ENCODE measurements around the gene PNCK.
"Not testable (repeated sequence)": the region's sequence is repeated elsewhere in the genome, so short reads cannot be mapped to it uniquely, and the experiment has no call there.

The PNCK gene

DNA sequence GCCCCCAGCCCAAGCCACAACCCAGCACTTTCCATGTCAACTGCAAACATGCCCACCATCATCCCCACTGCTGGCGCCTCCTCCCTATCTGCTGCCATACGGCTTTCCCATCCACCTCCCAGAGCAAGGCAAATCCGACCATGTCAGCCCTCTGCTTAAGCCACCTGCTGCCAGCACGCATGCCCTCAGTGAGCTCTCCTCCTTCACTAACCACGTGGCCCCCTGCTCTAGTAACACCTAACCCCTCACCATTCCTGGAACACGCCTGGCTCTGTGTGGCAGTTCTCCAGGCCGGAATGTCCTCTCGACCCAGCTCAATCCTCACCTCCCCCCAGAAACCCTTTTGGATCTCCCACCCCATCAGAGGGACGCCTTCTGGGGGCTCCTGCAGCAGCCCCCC, 33.2 kb upstream of the PNCK start:
- Histone ChIP-seq H3K27me3 (ENCODE audit: control insufficient read depth in 2 of 2, insufficient read depth in 2 of 2, low read length in 2 of 2) (no peaks in the 10 kb centered on the region), H3K9me3 (ENCODE audit: control insufficient read depth in 2 of 2, low read length in 2 of 2) (no peaks in the 10 kb centered on the region), H3K4me1 (ENCODE audit: control insufficient read depth in 2 of 2, insufficient read depth in 2 of 2, low read length in 2 of 2) (peaks cover 14 to 20% of the 10 kb centered on the region in 2 donors), H3K27ac (ENCODE audit: low read depth in 2 of 2, low read length in 2 of 2) (no peak overlapping the region), H3K9ac (ENCODE audit: low read depth in 1 of 2, low read length in 2 of 2) (no peak overlapping the region), H3K4me3 (ENCODE audit: low read length in 2 of 2) (no peak overlapping the region), H3K36me3 (ENCODE audit: control insufficient read depth in 2 of 2, insufficient read depth in 2 of 2, low read length in 2 of 2) (peaks cover under 1 to 15% of the 10 kb centered on the region in 2 donors)

DNA sequence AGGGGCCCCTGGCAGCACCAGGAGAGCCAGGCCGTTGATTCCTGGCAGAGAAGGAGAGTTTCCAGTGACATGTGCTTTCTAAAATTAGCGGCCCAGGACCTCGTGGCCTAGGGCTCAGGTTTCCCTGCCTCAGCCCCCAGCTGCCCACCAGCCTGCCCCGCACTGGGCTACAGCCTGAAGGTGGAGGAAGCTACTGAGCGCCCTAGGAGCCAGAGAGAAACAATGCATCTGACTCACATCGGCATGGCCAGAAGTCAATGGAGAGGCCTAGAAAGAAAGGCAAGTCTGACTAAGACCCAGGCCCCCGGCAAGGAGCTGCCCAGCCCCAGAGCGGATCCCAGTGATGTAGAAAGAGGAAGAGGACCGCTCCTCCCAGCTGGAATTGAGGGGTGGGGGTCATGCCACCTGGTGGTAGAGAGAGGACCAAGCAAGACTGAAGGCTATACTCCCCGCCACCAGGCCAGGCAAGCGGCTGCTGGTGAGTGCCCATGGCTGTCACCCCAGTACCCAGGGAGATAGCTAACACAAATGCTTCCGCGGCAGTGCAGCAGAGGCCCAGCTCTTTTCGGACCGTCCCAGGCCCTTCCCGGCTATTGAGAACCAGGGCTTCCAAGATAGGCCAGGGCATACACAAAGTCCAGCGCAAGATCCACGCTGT, 31.9 kb upstream of the PNCK start:
- Histone ChIP-seq H3K4me1 (ENCODE audit: control insufficient read depth in 2 of 2, insufficient read depth in 2 of 2, low read length in 2 of 2) (peaks cover 17 to 31% of the 10 kb centered on the region in 2 donors), H3K36me3 (ENCODE audit: control insufficient read depth in 2 of 2, insufficient read depth in 2 of 2, low read length in 2 of 2) (peaks cover 5 to 13% of the 10 kb centered on the region in 2 donors)
- H3K4me3 ChIP-seq (ENCODE audit: low read length in 2 of 2); H3K27ac ChIP-seq (ENCODE audit: low read depth in 2 of 2, low read length in 2 of 2); H3K9me3 ChIP-seq (ENCODE audit: control insufficient read depth in 2 of 2, low read length in 2 of 2); H3K9ac ChIP-seq (ENCODE audit: low read depth in 1 of 2, low read length in 2 of 2); H3K27me3 ChIP-seq (ENCODE audit: control insufficient read depth in 2 of 2, insufficient read depth in 2 of 2, low read length in 2 of 2): not testable (repeated sequence)

DNA sequence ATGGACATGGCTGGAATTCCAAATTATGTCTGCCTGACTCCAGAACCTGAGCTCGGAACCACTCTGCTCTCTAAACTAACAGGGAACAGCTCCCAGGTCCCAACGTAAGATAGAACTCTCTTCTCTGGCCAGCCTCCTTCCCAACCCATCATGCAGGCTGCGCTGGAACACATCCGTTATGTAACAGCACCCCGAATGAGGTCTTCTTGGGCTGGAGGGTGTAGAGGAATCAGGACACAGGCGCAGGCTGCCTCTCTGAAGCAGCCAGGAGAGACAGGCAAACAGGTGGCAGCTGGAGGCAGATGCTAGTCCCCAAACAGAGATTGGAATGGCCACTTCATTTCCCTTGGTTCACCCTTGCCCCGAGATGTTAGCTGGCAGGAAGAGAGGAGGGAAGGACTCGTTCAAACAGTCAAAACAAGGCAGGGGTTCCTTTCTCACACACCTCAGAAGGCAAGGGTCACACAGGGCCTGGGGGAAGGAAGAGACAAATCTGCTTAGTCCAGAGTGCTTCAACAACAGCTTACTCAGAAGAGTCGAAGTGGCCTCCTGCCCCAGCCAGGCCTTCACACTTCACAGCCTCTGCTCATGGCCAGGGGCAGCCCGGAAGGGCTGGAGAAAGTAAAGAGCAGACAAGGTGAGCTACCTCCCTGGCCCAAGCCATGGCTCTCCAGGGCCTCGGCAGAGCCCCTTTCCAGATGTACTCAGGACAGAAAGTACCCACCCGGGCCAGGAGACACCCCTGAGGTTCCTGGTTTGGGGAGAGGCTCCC, 31.2 kb upstream of the PNCK start:
- H3K9me3 ChIP-seq (ENCODE audit: control insufficient read depth in 2 of 2, low read length in 2 of 2); H3K4me3 ChIP-seq (ENCODE audit: low read length in 2 of 2); H3K27ac ChIP-seq (ENCODE audit: low read depth in 2 of 2, low read length in 2 of 2); H3K9ac ChIP-seq (ENCODE audit: low read depth in 1 of 2, low read length in 2 of 2); H3K27me3 ChIP-seq (ENCODE audit: control insufficient read depth in 2 of 2, insufficient read depth in 2 of 2, low read length in 2 of 2): not testable (repeated sequence)
- Histone ChIP-seq H3K36me3 (ENCODE audit: control insufficient read depth in 2 of 2, insufficient read depth in 2 of 2, low read length in 2 of 2) (peaks cover 5 to 11% of the 10 kb centered on the region in 2 donors), H3K4me1 (ENCODE audit: control insufficient read depth in 2 of 2, insufficient read depth in 2 of 2, low read length in 2 of 2) (peaks cover 18 to 35% of the 10 kb centered on the region in 2 donors)

DNA sequence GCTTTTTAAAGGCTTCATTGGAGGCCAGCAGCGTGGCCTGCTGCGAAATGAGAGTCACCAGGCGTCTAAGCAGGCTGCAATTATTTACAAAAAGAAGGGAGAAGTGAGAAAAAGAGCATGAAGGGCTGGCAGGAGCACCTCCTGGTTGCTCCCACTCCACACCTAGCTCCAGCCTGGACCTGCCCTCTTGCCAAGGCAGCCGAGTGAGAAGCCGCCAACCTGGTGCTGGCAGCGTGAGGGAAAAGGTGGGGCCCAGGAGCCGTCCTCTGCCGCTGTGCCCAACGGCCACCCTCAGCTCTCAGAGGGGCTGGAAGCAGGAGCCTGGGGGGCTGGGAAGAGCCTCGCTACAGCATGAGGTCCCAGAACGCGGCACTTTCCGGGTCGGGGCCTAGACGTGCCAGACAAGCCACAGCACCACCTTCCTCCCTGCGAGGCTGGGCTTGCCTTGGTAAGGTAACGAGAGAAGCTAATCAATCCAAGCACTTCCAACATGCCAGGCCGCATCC, 30.5 kb upstream of the PNCK start:
- Histone ChIP-seq H3K36me3 (ENCODE audit: control insufficient read depth in 2 of 2, insufficient read depth in 2 of 2, low read length in 2 of 2) (peaks cover 5 to 7% of the 10 kb centered on the region in 2 donors), H3K27ac (ENCODE audit: low read depth in 2 of 2, low read length in 2 of 2) (peak overlapping the region; percentile 61 to 77), H3K9ac (ENCODE audit: low read depth in 1 of 2, low read length in 2 of 2) (peak overlapping the region in 1 of 2 donors; percentile 40)

DNA sequence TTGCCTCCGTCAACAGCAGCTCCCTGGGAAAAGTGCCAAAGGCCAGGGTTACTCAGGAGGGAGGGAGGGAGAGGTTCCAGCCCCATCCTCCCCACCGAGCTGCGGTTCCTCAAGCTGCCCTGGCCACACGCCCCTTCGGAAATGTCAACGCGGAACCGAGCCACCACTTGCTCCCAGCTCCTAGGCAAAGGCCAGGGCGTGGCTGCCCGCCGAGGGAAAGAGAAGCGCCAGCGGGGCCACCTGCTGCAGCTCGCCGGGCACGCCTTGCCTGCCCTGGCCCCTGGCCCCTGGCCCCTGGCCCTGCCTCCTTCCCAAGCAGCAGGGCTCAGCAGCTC, 29.4 kb upstream of the PNCK start:
- no peak overlapping the region for H3K4me3 ChIP-seq (ENCODE audit: low read length in 2 of 2)
- no peaks in the 10 kb centered on the region for H3K9me3 ChIP-seq (ENCODE audit: control insufficient read depth in 2 of 2, low read length in 2 of 2)
- H3K36me3 ChIP-seq (ENCODE audit: control insufficient read depth in 2 of 2, insufficient read depth in 2 of 2, low read length in 2 of 2): peaks cover 5 to 7% of the 10 kb centered on the region in 2 donors
- H3K27me3 ChIP-seq (ENCODE audit: control insufficient read depth in 2 of 2, insufficient read depth in 2 of 2, low read length in 2 of 2): no peaks in the 10 kb centered on the region
- peaks cover 24 to 43% of the 10 kb centered on the region in 2 donors for H3K4me1 ChIP-seq (ENCODE audit: control insufficient read depth in 2 of 2, insufficient read depth in 2 of 2, low read length in 2 of 2)
- H3K27ac ChIP-seq (ENCODE audit: low read depth in 2 of 2, low read length in 2 of 2): peak overlapping the region; percentile 61 to 77
- peak overlapping the region in 1 of 2 donors; percentile 40 for H3K9ac ChIP-seq (ENCODE audit: low read depth in 1 of 2, low read length in 2 of 2)

More for the DNA sequence above, 30.5 kb upstream of the PNCK start:
- H3K27me3 ChIP-seq (ENCODE audit: control insufficient read depth in 2 of 2, insufficient read depth in 2 of 2, low read length in 2 of 2): no peaks in the 10 kb centered on the region
- H3K9me3 ChIP-seq (ENCODE audit: control insufficient read depth in 2 of 2, low read length in 2 of 2): no peaks in the 10 kb centered on the region
- no peak overlapping the region for H3K4me3 ChIP-seq (ENCODE audit: low read length in 2 of 2)
- peaks cover 20 to 41% of the 10 kb centered on the region in 2 donors for H3K4me1 ChIP-seq (ENCODE audit: control insufficient read depth in 2 of 2, insufficient read depth in 2 of 2, low read length in 2 of 2)

DNA sequence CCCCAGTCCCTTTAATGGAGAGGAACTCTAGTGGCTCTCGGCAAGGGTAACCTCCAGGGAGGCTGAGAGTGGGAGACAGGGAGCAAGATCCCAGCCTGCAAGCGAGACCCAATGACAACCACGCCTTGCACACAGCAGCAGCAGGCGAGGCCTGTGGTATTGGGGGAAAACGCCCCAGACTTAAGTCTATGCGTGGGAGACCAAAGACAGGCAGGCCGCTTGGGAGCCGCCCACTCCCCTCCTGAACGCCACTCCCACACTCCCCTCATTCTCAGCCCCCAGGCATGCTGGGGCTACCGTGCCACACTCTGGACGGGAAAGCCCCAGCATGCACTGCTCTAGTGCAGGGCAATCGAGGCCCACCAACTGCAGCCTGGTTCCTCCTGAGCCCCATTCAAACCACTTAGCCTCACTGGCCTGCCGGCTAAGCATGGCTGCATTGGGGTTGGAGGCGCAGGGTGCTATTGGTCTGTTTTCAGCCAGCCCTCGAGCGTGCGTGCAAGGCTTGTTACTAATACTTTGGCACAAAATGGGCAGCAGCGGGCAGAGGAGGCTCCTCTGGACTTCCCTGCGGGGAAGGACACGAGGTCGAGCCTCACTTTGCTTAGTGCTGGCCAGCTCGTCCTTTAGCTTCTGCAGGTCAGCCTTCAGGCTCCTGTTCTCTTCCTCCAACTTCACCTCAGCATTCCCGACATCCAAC, 28.9 kb upstream of the PNCK start:
- H3K36me3 ChIP-seq (ENCODE audit: control insufficient read depth in 2 of 2, insufficient read depth in 2 of 2, low read length in 2 of 2): peaks cover 5 to 7% of the 10 kb centered on the region in 2 donors
- no peak overlapping the region for H3K4me3 ChIP-seq (ENCODE audit: low read length in 2 of 2)
- peak overlapping the region in 1 of 2 donors; percentile 40 for H3K9ac ChIP-seq (ENCODE audit: low read depth in 1 of 2, low read length in 2 of 2)
- no peaks in the 10 kb centered on the region for H3K9me3 ChIP-seq (ENCODE audit: control insufficient read depth in 2 of 2, low read length in 2 of 2)
- peaks cover 24 to 43% of the 10 kb centered on the region in 2 donors for H3K4me1 ChIP-seq (ENCODE audit: control insufficient read depth in 2 of 2, insufficient read depth in 2 of 2, low read length in 2 of 2)
- peak overlapping the region; percentile 61 to 77 for H3K27ac ChIP-seq (ENCODE audit: low read depth in 2 of 2, low read length in 2 of 2)
- H3K27me3 ChIP-seq (ENCODE audit: control insufficient read depth in 2 of 2, insufficient read depth in 2 of 2, low read length in 2 of 2): no peaks in the 10 kb centered on the region

DNA sequence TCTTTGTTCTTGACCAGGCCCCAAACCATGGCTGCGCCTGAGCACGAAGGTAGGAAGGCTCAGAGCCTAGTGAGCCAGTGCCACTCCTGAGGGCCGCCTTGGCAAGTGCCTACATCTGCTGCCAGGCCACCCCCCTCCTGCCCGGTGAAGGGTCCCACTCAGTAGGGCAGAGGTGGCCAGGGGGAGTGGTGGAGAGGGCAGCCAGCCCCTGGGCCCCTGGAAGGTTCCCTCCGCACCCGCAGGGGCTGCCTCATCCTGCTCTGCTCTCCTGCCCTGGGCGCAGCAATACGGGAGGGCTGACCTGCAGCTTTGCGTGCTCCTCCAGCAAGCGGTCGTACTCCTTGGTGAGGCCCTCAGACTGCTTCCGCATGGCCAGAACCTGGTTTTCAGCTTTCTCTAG, 28.1 kb upstream of the PNCK start:
- Histone ChIP-seq H3K9me3 (ENCODE audit: control insufficient read depth in 2 of 2, low read length in 2 of 2) (no peaks in the 10 kb centered on the region), H3K27ac (ENCODE audit: low read depth in 2 of 2, low read length in 2 of 2) (peak overlapping the region; percentile 91 to 95), H3K4me3 (ENCODE audit: low read length in 2 of 2) (no peak overlapping the region), H3K4me1 (ENCODE audit: control insufficient read depth in 2 of 2, insufficient read depth in 2 of 2, low read length in 2 of 2) (peaks cover 24 to 43% of the 10 kb centered on the region in 2 donors), H3K9ac (ENCODE audit: low read depth in 1 of 2, low read length in 2 of 2) (no peak overlapping the region), H3K36me3 (ENCODE audit: control insufficient read depth in 2 of 2, insufficient read depth in 2 of 2, low read length in 2 of 2) (peaks cover 5 to 7% of the 10 kb centered on the region in 2 donors), H3K27me3 (ENCODE audit: control insufficient read depth in 2 of 2, insufficient read depth in 2 of 2, low read length in 2 of 2) (no peaks in the 10 kb centered on the region)

DNA sequence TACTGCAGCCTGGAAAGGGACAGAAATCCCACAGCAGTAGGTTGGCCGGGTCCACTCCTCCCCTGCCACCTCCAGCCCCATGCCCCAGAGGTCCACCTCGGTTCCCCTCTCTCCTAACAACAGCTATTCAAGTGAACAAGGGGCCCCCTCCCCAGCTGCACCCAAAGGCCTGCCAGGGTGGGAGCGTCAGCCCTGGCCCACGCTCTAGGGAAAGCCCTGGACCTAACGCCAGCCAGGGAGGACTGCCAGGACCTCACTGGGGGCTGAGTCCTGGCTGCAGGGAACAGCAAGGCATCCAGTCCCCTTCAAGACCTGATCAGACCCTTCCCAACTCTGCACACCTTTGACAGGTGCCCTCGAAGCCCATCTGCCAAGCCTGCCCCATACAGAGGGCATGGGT, 27.4 kb upstream of the PNCK start:
- H3K27ac ChIP-seq (ENCODE audit: low read depth in 2 of 2, low read length in 2 of 2): peak overlapping the region; percentile 91 to 95
- peaks cover 24 to 43% of the 10 kb centered on the region in 2 donors for H3K4me1 ChIP-seq (ENCODE audit: control insufficient read depth in 2 of 2, insufficient read depth in 2 of 2, low read length in 2 of 2)
- H3K9ac ChIP-seq (ENCODE audit: low read depth in 1 of 2, low read length in 2 of 2): peak overlapping the region in 1 of 2 donors; percentile 80
- peaks cover 5 to 7% of the 10 kb centered on the region in 2 donors for H3K36me3 ChIP-seq (ENCODE audit: control insufficient read depth in 2 of 2, insufficient read depth in 2 of 2, low read length in 2 of 2)
- H3K9me3 ChIP-seq (ENCODE audit: control insufficient read depth in 2 of 2, low read length in 2 of 2): no peaks in the 10 kb centered on the region
- H3K4me3 ChIP-seq (ENCODE audit: low read length in 2 of 2): no peak overlapping the region
- H3K27me3 ChIP-seq (ENCODE audit: control insufficient read depth in 2 of 2, insufficient read depth in 2 of 2, low read length in 2 of 2): no peaks in the 10 kb centered on the region

DNA sequence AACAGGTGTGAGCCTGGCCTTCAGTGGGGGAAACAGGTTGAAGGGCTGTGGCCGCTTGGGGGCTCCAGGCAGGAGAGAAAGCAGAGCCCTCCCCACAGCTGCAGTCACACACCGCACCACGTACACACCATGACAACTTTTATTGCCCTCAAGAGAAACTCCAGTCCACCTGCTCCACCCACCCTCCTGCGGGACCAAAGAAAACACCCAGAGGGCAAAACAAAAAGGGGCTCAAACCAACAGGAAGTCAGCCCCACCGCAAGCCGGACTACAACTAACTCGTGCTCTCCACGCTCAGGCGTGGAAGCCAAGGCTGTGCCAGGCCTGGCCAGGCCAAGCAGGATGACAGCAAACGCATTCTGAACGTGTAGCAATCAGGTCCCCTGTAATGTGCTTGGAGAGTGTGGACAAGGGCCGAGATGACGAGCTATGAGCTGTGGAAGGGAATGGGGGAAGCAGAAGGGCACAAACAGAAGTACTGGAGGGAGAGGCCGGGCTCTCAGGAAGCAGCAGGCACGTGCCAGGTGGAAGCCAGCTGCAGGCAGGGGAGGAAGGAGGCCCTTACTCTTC, 26.8 kb upstream of the PNCK start:
- Histone ChIP-seq H3K36me3 (ENCODE audit: control insufficient read depth in 2 of 2, insufficient read depth in 2 of 2, low read length in 2 of 2) (peaks cover 5 to 7% of the 10 kb centered on the region in 2 donors), H3K4me3 (ENCODE audit: low read length in 2 of 2) (no peak overlapping the region), H3K4me1 (ENCODE audit: control insufficient read depth in 2 of 2, insufficient read depth in 2 of 2, low read length in 2 of 2) (peaks cover 24 to 43% of the 10 kb centered on the region in 2 donors), H3K27me3 (ENCODE audit: control insufficient read depth in 2 of 2, insufficient read depth in 2 of 2, low read length in 2 of 2) (no peaks in the 10 kb centered on the region), H3K9ac (ENCODE audit: low read depth in 1 of 2, low read length in 2 of 2) (peak overlapping the region in 1 of 2 donors; percentile 80), H3K9me3 (ENCODE audit: control insufficient read depth in 2 of 2, low read length in 2 of 2) (no peaks in the 10 kb centered on the region), H3K27ac (ENCODE audit: low read depth in 2 of 2, low read length in 2 of 2) (peak overlapping the region; percentile 91 to 95)

Data from mucosa of rectum (tissue), 2 donors.